ENCODE results near the gene PKIG. TPM values are rescaled to one million over a fixed set of nuclear protein-coding genes. Genes with fewer than 3 reads are reported as not detected.

PKIG gene
- total RNA-seq, 1 donor from 2014 or later, result 40.6 TPM

DNA sequence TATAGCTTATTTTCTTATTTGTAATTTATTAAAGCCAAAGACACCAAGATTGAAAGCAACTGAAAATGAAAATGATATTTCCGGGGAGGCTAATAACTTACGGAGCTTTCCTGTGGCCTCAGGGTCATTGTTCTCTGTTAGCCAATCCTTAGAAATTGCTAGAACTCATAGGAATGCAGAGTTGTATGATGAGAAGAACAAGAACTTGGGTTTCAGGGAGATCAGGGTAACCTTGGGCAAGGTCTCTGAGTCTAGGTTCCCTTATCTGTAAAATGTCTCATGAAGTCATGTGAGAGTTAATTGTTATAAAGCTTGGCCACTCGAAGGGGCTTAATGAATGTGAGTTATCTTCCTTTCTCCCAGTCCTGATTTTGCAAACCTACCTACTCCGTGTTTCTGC is 40.4 kb upstream of the PKIG start:
- H3K27ac ChIP-seq, result no peak overlapping the region
- no peak overlapping the region for H3K4me2 ChIP-seq

DNA sequence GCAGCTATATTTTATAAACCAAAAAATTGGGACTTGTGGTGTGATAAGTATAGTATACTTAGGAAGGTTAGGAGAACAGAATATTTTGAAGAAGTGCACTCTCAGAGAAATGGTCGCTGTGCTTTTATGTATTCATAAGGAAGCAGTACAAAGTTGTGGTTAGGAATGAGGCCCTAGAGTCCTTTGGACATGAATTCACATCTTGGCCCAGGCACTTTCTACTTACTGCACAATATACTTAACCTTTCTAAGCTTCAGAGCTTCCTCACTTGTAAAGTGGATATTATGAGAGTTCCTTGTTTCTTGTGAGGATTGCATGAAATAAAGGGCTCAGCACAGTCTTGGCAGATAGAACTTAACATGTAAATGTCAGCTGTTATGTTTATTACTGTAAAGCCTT is 39.5 kb upstream of the PKIG start:
- TF ChIP-seq, protein P1, sequence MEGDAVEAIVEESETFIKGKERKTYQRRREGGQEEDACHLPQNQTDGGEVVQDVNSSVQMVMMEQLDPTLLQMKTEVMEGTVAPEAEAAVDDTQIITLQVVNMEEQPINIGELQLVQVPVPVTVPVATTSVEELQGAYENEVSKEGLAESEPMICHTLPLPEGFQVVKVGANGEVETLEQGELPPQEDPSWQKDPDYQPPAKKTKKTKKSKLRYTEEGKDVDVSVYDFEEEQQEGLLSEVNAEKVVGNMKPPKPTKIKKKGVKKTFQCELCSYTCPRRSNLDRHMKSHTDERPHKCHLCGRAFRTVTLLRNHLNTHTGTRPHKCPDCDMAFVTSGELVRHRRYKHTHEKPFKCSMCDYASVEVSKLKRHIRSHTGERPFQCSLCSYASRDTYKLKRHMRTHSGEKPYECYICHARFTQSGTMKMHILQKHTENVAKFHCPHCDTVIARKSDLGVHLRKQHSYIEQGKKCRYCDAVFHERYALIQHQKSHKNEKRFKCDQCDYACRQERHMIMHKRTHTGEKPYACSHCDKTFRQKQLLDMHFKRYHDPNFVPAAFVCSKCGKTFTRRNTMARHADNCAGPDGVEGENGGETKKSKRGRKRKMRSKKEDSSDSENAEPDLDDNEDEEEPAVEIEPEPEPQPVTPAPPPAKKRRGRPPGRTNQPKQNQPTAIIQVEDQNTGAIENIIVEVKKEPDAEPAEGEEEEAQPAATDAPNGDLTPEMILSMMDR (IDR thresholded peaks at IDR 0.05), result no peak
- TF ChIP-seq EZH2 (IDR thresholded peaks at IDR 0.05), result no peak
- no peak for TF ChIP-seq EZH2phosphoT487 (IDR thresholded peaks at IDR 0.05)
- Mint-ChIP-seq H3K9me3 (no peaks in the 10 kb centered on the region), H3K4me3 (no peak overlapping the region), H3K27ac (no peak overlapping the region), H3K4me1 (peaks cover 6% of the 10 kb centered on the region), H3K36me3 (no peaks in the 10 kb centered on the region), H3K27me3 (ENCODE audit: insufficient read depth, low read depth) (peaks cover 2% of the 10 kb centered on the region)
- H3K4me3 ChIP-seq, result no peak overlapping the region
- peaks cover 36% of the 10 kb centered on the region for H3K79me2 ChIP-seq (ENCODE audit: low read depth)
- H3K9ac ChIP-seq, result no peak overlapping the region
- no peaks in the 10 kb centered on the region for H3K4me1 ChIP-seq
- no peak overlapping the region for H2AFZ ChIP-seq (replicated peaks)
- H4K20me1 ChIP-seq (ENCODE audit: low read depth), result peaks cover 17% of the 10 kb centered on the region
- H3K36me3 ChIP-seq, result no peaks in the 10 kb centered on the region
- no peaks in the 10 kb centered on the region for H3K27me3 ChIP-seq
- H3F3A ChIP-seq (ENCODE audit: low read depth), result no peaks in the 10 kb centered on the region
- no peak overlapping the region for H3K27ac ChIP-seq
- H3K4me2 ChIP-seq, result no peak overlapping the region
- no peaks in the 10 kb centered on the region for H3K9me3 ChIP-seq (ENCODE audit: low read depth)
- no peak for DNase-seq (ENCODE audit: low spot score)

More for the DNA sequence above, 40.4 kb upstream of the PKIG start:
- peaks cover 35% of the 10 kb centered on the region for H3K79me2 ChIP-seq (ENCODE audit: low read depth)
- no peak for DNase-seq (ENCODE audit: low spot score)
- H3K9ac ChIP-seq, result no peak overlapping the region
- Mint-ChIP-seq H3K27me3 (ENCODE audit: insufficient read depth, low read depth) (peaks cover 2% of the 10 kb centered on the region), H3K36me3 (no peaks in the 10 kb centered on the region), H3K4me3 (no peak overlapping the region), H3K27ac (no peak overlapping the region), H3K9me3 (no peaks in the 10 kb centered on the region), H3K4me1 (peaks cover 3% of the 10 kb centered on the region)
- H3K27me3 ChIP-seq, result no peaks in the 10 kb centered on the region
- no peaks in the 10 kb centered on the region for H3F3A ChIP-seq (ENCODE audit: low read depth)
- no peak overlapping the region for H2AFZ ChIP-seq (replicated peaks)
- H3K4me3 ChIP-seq, result no peak overlapping the region
- no peaks in the 10 kb centered on the region for H3K9me3 ChIP-seq (ENCODE audit: low read depth)
- H4K20me1 ChIP-seq (ENCODE audit: low read depth), result peaks cover 8% of the 10 kb centered on the region
- no peaks in the 10 kb centered on the region for H3K36me3 ChIP-seq
- TF ChIP-seq EZH2phosphoT487 (IDR thresholded peaks at IDR 0.05) (no peak), EZH2 (IDR thresholded peaks at IDR 0.05) (no peak)
- TF ChIP-seq, protein P1 (IDR thresholded peaks at IDR 0.05), result no peak
- H3K4me1 ChIP-seq, result no peaks in the 10 kb centered on the region

DNA sequence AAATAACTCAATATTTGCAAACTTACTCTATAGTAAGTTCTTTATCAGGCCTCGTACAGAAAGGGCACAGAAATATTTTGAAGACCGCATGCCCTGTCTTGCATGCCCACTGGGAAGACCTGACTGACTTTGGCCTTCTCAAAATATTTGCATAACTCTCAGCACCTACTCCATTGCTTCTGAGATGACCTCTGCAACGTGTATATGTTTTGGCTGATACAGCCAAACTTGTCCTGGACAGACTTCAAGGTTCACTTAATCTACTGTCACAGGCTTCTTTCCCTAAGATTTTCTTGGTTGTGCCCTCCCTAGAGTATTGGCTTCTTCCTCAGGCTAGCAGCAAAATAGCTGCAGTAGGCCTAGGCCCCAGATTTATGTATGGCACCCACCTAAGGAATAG is 39.0 kb upstream of the PKIG start:
- no peak for DNase-seq (ENCODE audit: low spot score)
- H3F3A ChIP-seq (ENCODE audit: low read depth), result no peaks in the 10 kb centered on the region
- no peaks in the 10 kb centered on the region for H3K4me1 ChIP-seq
- H3K9me3 ChIP-seq (ENCODE audit: low read depth), result no peaks in the 10 kb centered on the region
- H3K27me3 ChIP-seq, result no peaks in the 10 kb centered on the region
- Mint-ChIP-seq H3K4me1 (peaks cover 8% of the 10 kb centered on the region), H3K9me3 (no peaks in the 10 kb centered on the region), H3K27me3 (ENCODE audit: insufficient read depth, low read depth) (peaks cover 2% of the 10 kb centered on the region), H3K4me3 (no peak overlapping the region), H3K27ac (no peak overlapping the region), H3K36me3 (no peaks in the 10 kb centered on the region)
- no peak overlapping the region for H3K27ac ChIP-seq
- no peaks in the 10 kb centered on the region for H3K36me3 ChIP-seq
- H2AFZ ChIP-seq (replicated peaks), result no peak overlapping the region
- no peak overlapping the region for H3K4me2 ChIP-seq
- no peak overlapping the region for H3K4me3 ChIP-seq
- TF ChIP-seq, protein P1 (IDR thresholded peaks at IDR 0.05), result no peak
- H3K9ac ChIP-seq, result no peak overlapping the region
- H4K20me1 ChIP-seq (ENCODE audit: low read depth), result peaks cover 18% of the 10 kb centered on the region
- peaks cover 31% of the 10 kb centered on the region for H3K79me2 ChIP-seq (ENCODE audit: low read depth)
